Upper lobe of left lung (tissue), 6 donors: ENCODE measurements around the gene OR8B12. TPM values are rescaled to one million over a fixed set of nuclear protein-coding genes. Genes with fewer than 3 reads are reported as not detected.

Experiments
- ATAC-seq, 2 donors: fragments of 200-7000 bp; cut with Tn5 transposase; one replicate each; pipeline ENCODE4 v1.9.1; 2022; ENCODE audit warnings: mild to moderate bottlenecking in 2 of 2, moderate library complexity in 2 of 2; ENCODE audit not compliant: low FRiP score in 2 of 2
- DNase-seq, 2 donors: peaks; one replicate each; pipeline ENCODE4 v3.0.0-alpha.2; 2019 to 2020
- H3K27ac ChIP-seq, 4 donors: fragments of 200-600 bp; sonication (generic); one replicate each; pipeline ENCODE4 v1.5.1; 2016 to 2019
- H3K27me3 ChIP-seq, 4 donors: fragments of 200-600 bp; sonication (generic); one replicate each; pipeline ENCODE4 v1.5.1; 2017 to 2019
- H3K36me3 ChIP-seq, 4 donors: fragments of 200-600 bp; sonication (generic); one replicate each; pipeline ENCODE4 v1.5.1; 2016 to 2019
- H3K4me1 ChIP-seq, 4 donors: fragments of 200-600 bp; sonication (generic); one replicate each; pipeline ENCODE4 v1.5.1; 2018 to 2019
- H3K4me3 ChIP-seq, 4 donors: fragments of 200-600 bp; sonication (generic); one replicate each; pipeline ENCODE4 v1.5.1; 2017 to 2019; ENCODE audit warnings: mild to moderate bottlenecking in 2 of 4, moderate library complexity in 1 of 4
- H3K9me3 ChIP-seq, 4 donors: fragments of 200-600 bp; sonication (generic); one replicate each; pipeline ENCODE4 v1.5.1; 2018 to 2019
- CTCF ChIP-seq, 6 experiments: fragments of 450-650 bp in 4 of 6; fragments of 200-600 bp in 2 of 6; sonication (generic) in 2 of 6; IDR thresholded peaks; one replicate each; pipeline ENCODE4 v1.5.1; 2016 to 2019; ENCODE audit warnings: antibody characterized with exemption in 6 of 6
- EP300 ChIP-seq, 4 donors: sonication (generic); formaldehyde crosslinking; IDR thresholded peaks; one replicate each; pipeline ENCODE4 v1.5.1; 2017; ENCODE audit warnings: antibody characterized with exemption in 4 of 4, control low read depth in 2 of 4
- POLR2A ChIP-seq, 4 donors: fragments of 450-650 bp; IDR thresholded peaks; one replicate each; pipeline ENCODE4 v1.5.1; 2016 to 2017; ENCODE audit warnings: antibody characterized with exemption in 4 of 4, mild to moderate bottlenecking in 2 of 4
- POLR2AphosphoS5 ChIP-seq, 2 donors: sonication (generic); formaldehyde crosslinking; IDR thresholded peaks; one replicate each; pipeline ENCODE4 v1.5.1; 2017; ENCODE audit warnings: antibody characterized with exemption in 2 of 2
- WGBS, 2 donors: methylation state at CpG; one replicate each; pipeline ENCODE4 v1.1.5; 2017 to 2018; 5-methylcytosine and 5-hydroxymethylcytosine counted together
- total RNA-seq, 6 donors: library from RNA; depleted of rRNA in 4 of 6; stranded (reverse); fragments of >200 nt in 4 of 6; gene quantifications; one replicate each; pipeline versions ENCODE4 v1.1.0 to v1.2.1, GENCODE V29; 2016 to 2021
- donor health status: DM: no; HTN: no; CAD: no; lungs with moderate emphysema.
- donor health status: DM: no; HTN: yes; CAD: no; lungs with severe emphysema.

Gene OR8B12
- total RNA-seq, 6 donors from 2014 or later: not detected

- Histone ChIP-seq H3K27ac (no peak overlapping the region), H3K9me3 (no peaks in the 10 kb centered on the region), H3K4me3 (no peak overlapping the region), H3K27me3 (no peaks in the 10 kb centered on the region), H3K36me3 (no peaks in the 10 kb centered on the region), H3K4me1 (no peaks in the 10 kb centered on the region)
- WGBS, 2 donors: 75 to 82% methylated on average over 8 of the region's 8 CpGs
- TF ChIP-seq EP300 (IDR thresholded peaks at IDR 0.05): no peak
- no peak for TF ChIP-seq CTCF (IDR thresholded peaks at IDR 0.05)
- TF ChIP-seq POLR2AphosphoS5 (IDR thresholded peaks at IDR 0.05): no peak
- no peak for TF ChIP-seq POLR2A (IDR thresholded peaks at IDR 0.05)
- ATAC-seq (no peak), DNase-seq (no peak)
These were observed 7.8 kb downstream of the OR8B12 start for GRCh38 chr11:124535552-124536232.

DNA sequence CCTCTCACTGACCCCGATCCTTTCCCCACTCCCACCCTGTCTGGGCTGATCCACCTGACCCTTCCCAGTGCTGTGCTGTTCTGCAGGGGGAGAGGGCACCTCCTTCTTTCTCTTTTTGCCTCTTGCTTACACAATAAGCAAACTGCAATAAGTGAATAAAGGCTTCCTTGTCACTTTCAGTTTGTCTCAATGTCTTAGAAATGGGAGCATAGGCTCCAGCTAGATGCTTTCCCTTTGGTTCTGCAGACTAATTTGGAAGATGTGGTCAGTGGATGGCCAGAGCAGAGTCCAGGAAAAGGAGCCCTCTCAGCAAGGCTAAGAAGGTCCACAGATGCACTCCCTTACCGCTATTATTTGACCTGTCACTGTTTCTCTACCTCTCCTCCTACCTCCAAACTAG, 9.4 kb downstream of the OR8B12 start:
- Histone ChIP-seq H3K27me3 (no peaks in the 10 kb centered on the region), H3K27ac (no peak overlapping the region), H3K9me3 (no peaks in the 10 kb centered on the region), H3K36me3 (no peaks in the 10 kb centered on the region), H3K4me3 (no peak overlapping the region), H3K4me1 (no peaks in the 10 kb centered on the region)
- DNase-seq (no peak), ATAC-seq (no peak)
- 68 to 81% methylated on average over 2 of the region's 2 CpGs for WGBS, 2 donors
- TF ChIP-seq CTCF (IDR thresholded peaks at IDR 0.05) (no peak), POLR2A (IDR thresholded peaks at IDR 0.05) (no peak), EP300 (IDR thresholded peaks at IDR 0.05) (no peak), POLR2AphosphoS5 (IDR thresholded peaks at IDR 0.05) (no peak)

GRCh38 chr11:124533626-124534025, 9.8 kb downstream of the OR8B12 start:
- ATAC-seq (no peak), DNase-seq (no peak)
- TF ChIP-seq EP300 (IDR thresholded peaks at IDR 0.05): no peak
- no peak for TF ChIP-seq CTCF (IDR thresholded peaks at IDR 0.05)
- no peak for TF ChIP-seq POLR2A (IDR thresholded peaks at IDR 0.05)
- no peak for TF ChIP-seq POLR2AphosphoS5 (IDR thresholded peaks at IDR 0.05)

DNA sequence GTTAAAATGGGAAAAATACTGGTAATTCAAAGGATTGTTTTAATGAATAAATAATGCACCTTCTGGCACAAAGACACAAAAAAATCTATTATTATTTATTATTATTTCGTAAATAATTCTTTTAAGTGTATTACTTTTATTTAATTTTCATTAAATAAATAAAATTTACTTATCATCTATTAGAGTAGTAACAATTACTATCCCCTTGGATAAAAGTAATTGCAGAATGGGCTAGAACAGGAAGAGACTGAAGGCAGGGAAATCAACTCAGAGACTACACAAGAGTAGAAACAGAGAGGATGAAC, 23.0 kb downstream of the OR8B12 start:
- ATAC-seq (no peak), DNase-seq (no peak)
- Histone ChIP-seq H3K9me3 (no peaks in the 10 kb centered on the region), H3K4me1 (no peaks in the 10 kb centered on the region), H3K27ac (no peak overlapping the region), H3K27me3 (no peaks in the 10 kb centered on the region), H3K4me3 (no peak overlapping the region), H3K36me3 (no peaks in the 10 kb centered on the region)
- TF ChIP-seq CTCF (IDR thresholded peaks at IDR 0.05): no peak
- TF ChIP-seq POLR2A (IDR thresholded peaks at IDR 0.05): no peak
- no peak for TF ChIP-seq EP300 (IDR thresholded peaks at IDR 0.05)
- no peak for TF ChIP-seq POLR2AphosphoS5 (IDR thresholded peaks at IDR 0.05)
- WGBS, 2 donors: 72 to 84% methylated on average over 1 of the region's 1 CpG

More at GRCh38 chr11:124533626-124534025, 9.8 kb downstream of the OR8B12 start:
- H3K4me1 ChIP-seq: no peaks in the 10 kb centered on the region
- H3K27me3 ChIP-seq: no peaks in the 10 kb centered on the region
- H3K4me3 ChIP-seq: no peak overlapping the region
- H3K9me3 ChIP-seq: no peaks in the 10 kb centered on the region
- no peaks in the 10 kb centered on the region for H3K36me3 ChIP-seq
- no peak overlapping the region for H3K27ac ChIP-seq
- WGBS, 2 donors: 51 to 63% methylated on average over 1 to 2 of the region's 2 CpGs

- DNase-seq (no peak), ATAC-seq (no peak)
- Histone ChIP-seq H3K4me1 (no peaks in the 10 kb centered on the region), H3K27me3 (no peaks in the 10 kb centered on the region), H3K27ac (no peak overlapping the region), H3K4me3 (no peak overlapping the region), H3K9me3 (no peaks in the 10 kb centered on the region), H3K36me3 (no peaks in the 10 kb centered on the region)
- WGBS, 2 donors: 22 to 33% methylated on average over 2 of the region's 2 CpGs
- TF ChIP-seq POLR2AphosphoS5 (IDR thresholded peaks at IDR 0.05) (no peak), POLR2A (IDR thresholded peaks at IDR 0.05) (no peak), EP300 (IDR thresholded peaks at IDR 0.05) (no peak), CTCF (IDR thresholded peaks at IDR 0.05) (no peak)
These were observed 23.5 kb downstream of the OR8B12 start for GRCh38 chr11:124519850-124520549.
